HEK293 (cell line): ENCODE data around the gene AMBRA1.

ENCODE experiments used
- BCL11A ChIP-seq: fragments of 450-650 bp; formaldehyde crosslinking; IDR thresholded peaks from 2 replicates; pipeline ENCODE4 v1.5.1; 2016; ENCODE audit warnings: low read depth, missing biosample characterization, missing genetic modification characterization
- BCL11B ChIP-seq: fragments of 450-650 bp; formaldehyde crosslinking; IDR thresholded peaks from 2 replicates; pipeline ENCODE4 v1.5.1; 2016; ENCODE audit warnings: low read depth, missing biosample characterization, missing genetic modification characterization
- GLIS2 ChIP-seq: fragments of 450-650 bp; formaldehyde crosslinking; IDR thresholded peaks from 2 replicates; pipeline ENCODE4 v1.5.1; 2016; ENCODE audit warnings: missing biosample characterization, missing genetic modification characterization
- OVOL3 ChIP-seq: fragments of 450-650 bp; formaldehyde crosslinking; IDR thresholded peaks from 2 replicates; pipeline ENCODE4 v1.5.1; 2016; ENCODE audit warnings: missing biosample characterization, missing genetic modification characterization
- RBAK ChIP-seq: fragments of 450-650 bp; formaldehyde crosslinking; IDR thresholded peaks from 2 replicates; pipeline ENCODE4 v1.5.1; 2016; ENCODE audit warnings: missing biosample characterization, missing genetic modification characterization
- SP2 ChIP-seq: fragments of 450-650 bp; formaldehyde crosslinking; IDR thresholded peaks from 2 replicates; pipeline ENCODE4 v1.5.1; 2016; ENCODE audit warnings: missing biosample characterization, missing genetic modification characterization
- SP7 ChIP-seq: fragments of 450-650 bp; formaldehyde crosslinking; IDR thresholded peaks from 2 replicates; pipeline ENCODE4 v1.5.1; 2016; ENCODE audit warnings: missing biosample characterization, missing genetic modification characterization
- ZBTB8A ChIP-seq: fragments of 450-650 bp; formaldehyde crosslinking; IDR thresholded peaks from 2 replicates; pipeline ENCODE4 v1.5.1; 2016; ENCODE audit warnings: missing biosample characterization, missing genetic modification characterization
- ZFHX2 ChIP-seq: fragments of 450-650 bp; formaldehyde crosslinking; conservative IDR thresholded peaks from 2 replicates; pipeline ENCODE4 v1.5.1; 2016; ENCODE audit warnings: missing biosample characterization, missing genetic modification characterization
- ZFP41 ChIP-seq: fragments of 450-650 bp; formaldehyde crosslinking; IDR thresholded peaks from 2 replicates; pipeline ENCODE4 v1.5.1; 2016; ENCODE audit warnings: missing biosample characterization, missing genetic modification characterization, borderline replicate concordance
- ZNF112 ChIP-seq: fragments of 450-650 bp; formaldehyde crosslinking; IDR thresholded peaks from 2 replicates; pipeline ENCODE4 v1.5.0; 2017; ENCODE audit warnings: missing biosample characterization, missing genetic modification characterization
- ZNF155 ChIP-seq: fragments of 450-650 bp; formaldehyde crosslinking; IDR thresholded peaks from 2 replicates; pipeline ENCODE4 v1.5.1; 2016; ENCODE audit warnings: missing biosample characterization, missing genetic modification characterization
- ZNF157 ChIP-seq: fragments of 450-650 bp; formaldehyde crosslinking; IDR thresholded peaks from 2 replicates; pipeline ENCODE4 v1.5.1; 2016; ENCODE audit warnings: missing biosample characterization, missing genetic modification characterization
- ZNF266 ChIP-seq: fragments of 450-650 bp; formaldehyde crosslinking; IDR thresholded peaks from 2 replicates; pipeline ENCODE4 v1.5.1; 2016; ENCODE audit warnings: missing biosample characterization, missing genetic modification characterization, low read depth
- ZNF514 ChIP-seq: fragments of 450-650 bp; formaldehyde crosslinking; IDR thresholded peaks from 2 replicates; pipeline ENCODE4 v1.5.1; 2016; ENCODE audit warnings: missing biosample characterization, missing genetic modification characterization
- ZNF600 ChIP-seq: fragments of 450-650 bp; formaldehyde crosslinking; IDR thresholded peaks from 2 replicates; pipeline ENCODE4 v1.5.1; 2016; ENCODE audit warnings: missing biosample characterization, missing genetic modification characterization
- ZNF629 ChIP-seq: fragments of 450-650 bp; formaldehyde crosslinking; IDR thresholded peaks from 2 replicates; pipeline ENCODE4 v1.5.1; 2017; ENCODE audit warnings: missing biosample characterization, missing genetic modification characterization
- ZNF677 ChIP-seq: fragments of 450-650 bp; IDR thresholded peaks from 2 replicates; pipeline ENCODE4 v1.5.0; 2018; ENCODE audit warnings: missing biosample characterization, mild to moderate bottlenecking, missing genetic modification characterization, moderate library complexity
- ZNF747 ChIP-seq: fragments of 450-650 bp; formaldehyde crosslinking; IDR thresholded peaks from 2 replicates; pipeline ENCODE4 v1.5.1; 2016; ENCODE audit warnings: missing biosample characterization, missing genetic modification characterization
- ZNF76 ChIP-seq: fragments of 450-650 bp; formaldehyde crosslinking; IDR thresholded peaks from 2 replicates; pipeline ENCODE4; 2016; ENCODE audit warnings: low read depth, missing biosample characterization, missing genetic modification characterization, borderline replicate concordance
- ZXDB ChIP-seq: fragments of 450-650 bp; formaldehyde crosslinking; IDR thresholded peaks from 2 replicates; pipeline ENCODE4 v1.5.1; 2016; ENCODE audit warnings: missing biosample characterization, missing genetic modification characterization
- TF ChIP-seq, protein P1 (sequence below): fragments of 450-650 bp; formaldehyde crosslinking; IDR thresholded peaks from 2 replicates; pipeline ENCODE4 v1.5.1; 2017; ENCODE audit warnings: missing biosample characterization, missing genetic modification characterization
- TF ChIP-seq, protein P2 (sequence below): fragments of 450-650 bp; formaldehyde crosslinking; IDR thresholded peaks from 2 replicates; pipeline ENCODE4 v1.5.1; 2016; ENCODE audit warnings: missing biosample characterization, missing genetic modification characterization
- TF ChIP-seq, protein P3 (sequence below): fragments of 450-650 bp; formaldehyde crosslinking; IDR thresholded peaks from 2 replicates; pipeline ENCODE4 v1.5.1; 2017; ENCODE audit warnings: missing biosample characterization, missing genetic modification characterization
- TF ChIP-seq, protein P4 (sequence below): fragments of 450-650 bp; formaldehyde crosslinking; optimal IDR thresholded peaks from 2 replicates; pipeline ENCODE3; 2016; ENCODE audit warnings: missing biosample characterization, mild to moderate bottlenecking, missing genetic modification characterization
- TF ChIP-seq, protein P5 (sequence below): fragments of 450-650 bp; formaldehyde crosslinking; IDR thresholded peaks from 2 replicates; pipeline ENCODE4 v1.5.1; 2016; ENCODE audit warnings: missing biosample characterization, missing genetic modification characterization
- TF ChIP-seq, protein P6 (sequence below): fragments of 450-650 bp; formaldehyde crosslinking; IDR thresholded peaks from 2 replicates; pipeline ENCODE4 v1.5.1; 2016; ENCODE audit warnings: missing biosample characterization, missing genetic modification characterization
- TF ChIP-seq, protein P7 (sequence below): fragments of 450-650 bp; formaldehyde crosslinking; IDR thresholded peaks from 2 replicates; pipeline ENCODE4 v1.5.1; 2017; ENCODE audit warnings: missing biosample characterization, mild to moderate bottlenecking, missing genetic modification characterization, moderate library complexity

AMBRA1 gene

DNA sequence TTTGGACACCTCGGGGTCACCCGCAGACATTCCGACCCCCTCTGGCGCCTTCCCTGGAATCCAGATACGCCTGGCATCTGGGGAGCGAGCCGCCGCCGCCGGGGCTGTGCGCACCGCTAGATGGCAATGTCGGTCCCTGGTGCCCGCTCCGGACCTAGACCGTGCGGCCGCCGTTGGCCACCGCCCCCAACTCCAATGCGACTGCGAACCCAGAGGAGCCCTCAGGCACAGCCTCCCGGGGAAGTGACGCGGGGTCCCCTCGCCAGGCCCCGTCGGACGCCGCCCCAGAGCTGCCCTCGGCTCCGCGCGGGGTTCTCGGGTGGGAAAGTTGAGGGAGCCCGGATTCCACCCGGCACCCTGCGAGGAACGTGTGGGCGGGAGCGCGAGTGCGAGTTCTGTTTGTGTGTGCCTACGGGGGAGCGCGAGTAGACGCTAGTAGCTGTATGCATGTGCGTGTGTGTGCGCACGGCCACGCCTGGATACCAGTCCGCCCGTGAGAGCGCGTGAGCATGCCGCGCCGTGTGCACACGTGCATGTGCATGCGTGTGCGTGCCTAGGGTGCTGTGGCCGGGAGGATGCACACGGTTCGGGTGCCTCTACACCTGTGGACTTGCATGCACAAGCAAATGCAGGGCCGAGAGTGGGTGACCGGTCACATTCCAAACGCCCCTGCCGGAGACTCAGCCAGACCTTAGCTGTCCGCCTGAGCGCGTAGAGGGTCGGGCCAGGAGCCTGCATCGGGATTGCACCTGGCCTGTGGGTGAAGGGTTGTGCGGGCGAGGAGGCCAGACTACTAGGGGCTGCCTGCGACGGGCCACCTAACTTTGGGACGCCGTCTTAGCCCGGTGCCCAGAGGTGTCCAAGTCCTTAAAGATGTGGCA is 204.1 kb downstream of the AMBRA1 start (continued):
- TF ChIP-seq ZNF76 (tag by site-specific recombination) (no peak; the same call in 1 of the 2 replicates), ZNF514 (tag by site-specific recombination) (no peak), ZNF112 (tag by site-specific recombination) (no peak), ZNF155 (no peak), ZNF157 (tag by site-specific recombination) (no peak), ZXDB (tag by site-specific recombination) (0 out of 2 replicates have a peak, but pooled peaks have one; percentile 34), ZNF600 (0 out of 2 replicates have a peak, but pooled peaks have one; percentile 60), BCL11B (peak; percentile 82), BCL11A (tag by site-specific recombination) (peak; percentile 60), ZFHX2 (peak; percentile 79), ZFP41 (tag by site-specific recombination) (no peak), ZNF747 (tag by site-specific recombination) (no peak), ZBTB8A (tag by site-specific recombination) (peak; percentile 67), OVOL3 (tag by site-specific recombination) (no peak), RBAK (no peak), SP2 (peak; percentile 63), ZNF266 (no peak), GLIS2 (tag by site-specific recombination) (peak; percentile 93), SP7 (tag by site-specific recombination) (0 out of 2 replicates have a peak, but pooled peaks have one; percentile 39), ZNF677 (tag by site-specific recombination) (no peak), ZNF629 (peak; percentile 15; the same call in 1 of the 2 replicates)
- TF ChIP-seq, protein P1, sequence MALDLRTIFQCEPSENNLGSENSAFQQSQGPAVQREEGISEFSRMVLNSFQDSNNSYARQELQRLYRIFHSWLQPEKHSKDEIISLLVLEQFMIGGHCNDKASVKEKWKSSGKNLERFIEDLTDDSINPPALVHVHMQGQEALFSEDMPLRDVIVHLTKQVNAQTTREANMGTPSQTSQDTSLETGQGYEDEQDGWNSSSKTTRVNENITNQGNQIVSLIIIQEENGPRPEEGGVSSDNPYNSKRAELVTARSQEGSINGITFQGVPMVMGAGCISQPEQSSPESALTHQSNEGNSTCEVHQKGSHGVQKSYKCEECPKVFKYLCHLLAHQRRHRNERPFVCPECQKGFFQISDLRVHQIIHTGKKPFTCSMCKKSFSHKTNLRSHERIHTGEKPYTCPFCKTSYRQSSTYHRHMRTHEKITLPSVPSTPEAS = peak; percentile 78
- TF ChIP-seq, protein P2, sequence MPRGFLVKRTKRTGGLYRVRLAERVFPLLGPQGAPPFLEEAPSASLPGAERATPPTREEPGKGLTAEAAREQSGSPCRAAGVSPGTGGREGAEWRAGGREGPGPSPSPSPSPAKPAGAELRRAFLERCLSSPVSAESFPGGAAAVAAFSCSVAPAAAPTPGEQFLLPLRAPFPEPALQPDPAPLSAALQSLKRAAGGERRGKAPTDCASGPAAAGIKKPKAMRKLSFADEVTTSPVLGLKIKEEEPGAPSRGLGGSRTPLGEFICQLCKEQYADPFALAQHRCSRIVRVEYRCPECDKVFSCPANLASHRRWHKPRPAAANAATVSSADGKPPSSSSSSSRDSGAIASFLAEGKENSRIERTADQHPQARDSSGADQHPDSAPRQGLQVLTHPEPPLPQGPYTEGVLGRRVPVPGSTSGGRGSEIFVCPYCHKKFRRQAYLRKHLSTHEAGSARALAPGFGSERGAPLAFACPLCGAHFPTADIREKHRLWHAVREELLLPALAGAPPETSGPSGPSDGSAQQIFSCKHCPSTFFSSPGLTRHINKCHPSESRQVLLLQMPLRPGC (tag by site-specific recombination) = no peak
- TF ChIP-seq, protein P3, sequence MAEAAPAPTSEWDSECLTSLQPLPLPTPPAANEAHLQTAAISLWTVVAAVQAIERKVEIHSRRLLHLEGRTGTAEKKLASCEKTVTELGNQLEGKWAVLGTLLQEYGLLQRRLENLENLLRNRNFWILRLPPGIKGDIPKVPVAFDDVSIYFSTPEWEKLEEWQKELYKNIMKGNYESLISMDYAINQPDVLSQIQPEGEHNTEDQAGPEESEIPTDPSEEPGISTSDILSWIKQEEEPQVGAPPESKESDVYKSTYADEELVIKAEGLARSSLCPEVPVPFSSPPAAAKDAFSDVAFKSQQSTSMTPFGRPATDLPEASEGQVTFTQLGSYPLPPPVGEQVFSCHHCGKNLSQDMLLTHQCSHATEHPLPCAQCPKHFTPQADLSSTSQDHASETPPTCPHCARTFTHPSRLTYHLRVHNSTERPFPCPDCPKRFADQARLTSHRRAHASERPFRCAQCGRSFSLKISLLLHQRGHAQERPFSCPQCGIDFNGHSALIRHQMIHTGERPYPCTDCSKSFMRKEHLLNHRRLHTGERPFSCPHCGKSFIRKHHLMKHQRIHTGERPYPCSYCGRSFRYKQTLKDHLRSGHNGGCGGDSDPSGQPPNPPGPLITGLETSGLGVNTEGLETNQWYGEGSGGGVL (tag by site-specific recombination) = peak; percentile 51; the same call in 1 of the 2 replicates
- TF ChIP-seq, protein P4, sequence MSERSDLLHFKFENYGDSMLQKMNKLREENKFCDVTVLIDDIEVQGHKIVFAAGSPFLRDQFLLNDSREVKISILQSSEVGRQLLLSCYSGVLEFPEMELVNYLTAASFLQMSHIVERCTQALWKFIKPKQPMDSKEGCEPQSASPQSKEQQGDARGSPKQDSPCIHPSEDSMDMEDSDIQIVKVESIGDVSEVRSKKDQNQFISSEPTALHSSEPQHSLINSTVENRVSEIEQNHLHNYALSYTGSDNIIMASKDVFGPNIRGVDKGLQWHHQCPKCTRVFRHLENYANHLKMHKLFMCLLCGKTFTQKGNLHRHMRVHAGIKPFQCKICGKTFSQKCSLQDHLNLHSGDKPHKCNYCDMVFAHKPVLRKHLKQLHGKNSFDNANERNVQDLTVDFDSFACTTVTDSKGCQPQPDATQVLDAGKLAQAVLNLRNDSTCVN = peak; percentile 92
- TF ChIP-seq, protein P5, sequence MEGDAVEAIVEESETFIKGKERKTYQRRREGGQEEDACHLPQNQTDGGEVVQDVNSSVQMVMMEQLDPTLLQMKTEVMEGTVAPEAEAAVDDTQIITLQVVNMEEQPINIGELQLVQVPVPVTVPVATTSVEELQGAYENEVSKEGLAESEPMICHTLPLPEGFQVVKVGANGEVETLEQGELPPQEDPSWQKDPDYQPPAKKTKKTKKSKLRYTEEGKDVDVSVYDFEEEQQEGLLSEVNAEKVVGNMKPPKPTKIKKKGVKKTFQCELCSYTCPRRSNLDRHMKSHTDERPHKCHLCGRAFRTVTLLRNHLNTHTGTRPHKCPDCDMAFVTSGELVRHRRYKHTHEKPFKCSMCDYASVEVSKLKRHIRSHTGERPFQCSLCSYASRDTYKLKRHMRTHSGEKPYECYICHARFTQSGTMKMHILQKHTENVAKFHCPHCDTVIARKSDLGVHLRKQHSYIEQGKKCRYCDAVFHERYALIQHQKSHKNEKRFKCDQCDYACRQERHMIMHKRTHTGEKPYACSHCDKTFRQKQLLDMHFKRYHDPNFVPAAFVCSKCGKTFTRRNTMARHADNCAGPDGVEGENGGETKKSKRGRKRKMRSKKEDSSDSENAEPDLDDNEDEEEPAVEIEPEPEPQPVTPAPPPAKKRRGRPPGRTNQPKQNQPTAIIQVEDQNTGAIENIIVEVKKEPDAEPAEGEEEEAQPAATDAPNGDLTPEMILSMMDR (tag by site-specific recombination) = peak; percentile 92
- TF ChIP-seq, protein P6, sequence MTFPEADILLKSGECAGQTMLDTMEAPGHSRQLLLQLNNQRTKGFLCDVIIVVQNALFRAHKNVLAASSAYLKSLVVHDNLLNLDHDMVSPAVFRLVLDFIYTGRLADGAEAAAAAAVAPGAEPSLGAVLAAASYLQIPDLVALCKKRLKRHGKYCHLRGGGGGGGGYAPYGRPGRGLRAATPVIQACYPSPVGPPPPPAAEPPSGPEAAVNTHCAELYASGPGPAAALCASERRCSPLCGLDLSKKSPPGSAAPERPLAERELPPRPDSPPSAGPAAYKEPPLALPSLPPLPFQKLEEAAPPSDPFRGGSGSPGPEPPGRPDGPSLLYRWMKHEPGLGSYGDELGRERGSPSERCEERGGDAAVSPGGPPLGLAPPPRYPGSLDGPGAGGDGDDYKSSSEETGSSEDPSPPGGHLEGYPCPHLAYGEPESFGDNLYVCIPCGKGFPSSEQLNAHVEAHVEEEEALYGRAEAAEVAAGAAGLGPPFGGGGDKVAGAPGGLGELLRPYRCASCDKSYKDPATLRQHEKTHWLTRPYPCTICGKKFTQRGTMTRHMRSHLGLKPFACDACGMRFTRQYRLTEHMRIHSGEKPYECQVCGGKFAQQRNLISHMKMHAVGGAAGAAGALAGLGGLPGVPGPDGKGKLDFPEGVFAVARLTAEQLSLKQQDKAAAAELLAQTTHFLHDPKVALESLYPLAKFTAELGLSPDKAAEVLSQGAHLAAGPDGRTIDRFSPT (tag by site-specific recombination) = peak; percentile 80
- TF ChIP-seq, protein P7, sequence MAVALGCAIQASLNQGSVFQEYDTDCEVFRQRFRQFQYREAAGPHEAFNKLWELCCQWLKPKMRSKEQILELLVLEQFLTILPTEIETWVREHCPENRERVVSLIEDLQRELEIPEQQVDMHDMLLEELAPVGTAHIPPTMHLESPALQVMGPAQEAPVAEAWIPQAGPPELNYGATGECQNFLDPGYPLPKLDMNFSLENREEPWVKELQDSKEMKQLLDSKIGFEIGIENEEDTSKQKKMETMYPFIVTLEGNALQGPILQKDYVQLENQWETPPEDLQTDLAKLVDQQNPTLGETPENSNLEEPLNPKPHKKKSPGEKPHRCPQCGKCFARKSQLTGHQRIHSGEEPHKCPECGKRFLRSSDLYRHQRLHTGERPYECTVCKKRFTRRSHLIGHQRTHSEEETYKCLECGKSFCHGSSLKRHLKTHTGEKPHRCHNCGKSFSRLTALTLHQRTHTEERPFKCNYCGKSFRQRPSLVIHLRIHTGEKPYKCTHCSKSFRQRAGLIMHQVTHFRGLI (tag by site-specific recombination) = peak; percentile 55
